Lower leg skin (tissue), 3 donors: ENCODE measurements around the gene KDM6A.

ENCODE experiments used
- POLR2A ChIP-seq, 2 donors: fragments of 450-650 bp; IDR thresholded peaks; one replicate each; pipeline ENCODE4 v1.6.1; 2016 to 2017; ENCODE audit warnings: antibody characterized with exemption in 2 of 2, mild to moderate bottlenecking in 1 of 2, moderate library complexity in 1 of 2
- TF ChIP-seq, protein P1 (sequence below), 3 donors: fragments of 450-650 bp; IDR thresholded peaks; one replicate each; pipeline ENCODE4 v1.5.1; 2016; ENCODE audit warnings: antibody characterized with exemption in 3 of 3, mild to moderate bottlenecking in 3 of 3, moderate library complexity in 2 of 3

DNA sequence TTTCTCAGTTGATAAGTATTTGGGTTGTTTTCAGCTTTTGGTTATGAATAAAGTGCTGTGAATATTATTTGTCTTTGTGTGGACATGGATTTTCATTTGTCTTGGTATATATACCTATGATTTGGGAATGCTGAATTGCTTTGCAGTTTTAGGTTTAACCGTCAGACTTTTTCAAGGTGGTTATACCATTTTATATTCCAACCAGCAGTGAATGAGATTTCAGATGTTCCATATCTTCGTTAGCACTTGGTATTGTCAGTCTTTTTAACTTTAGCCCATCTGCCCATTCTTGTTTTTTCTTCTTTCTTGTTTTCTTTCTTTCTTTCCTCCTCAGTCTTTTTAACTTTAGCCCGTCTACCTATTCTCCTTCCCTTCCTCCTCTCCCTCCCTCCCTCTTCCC lies 106.0 kb downstream of the KDM6A start:
- TF ChIP-seq, protein P1, sequence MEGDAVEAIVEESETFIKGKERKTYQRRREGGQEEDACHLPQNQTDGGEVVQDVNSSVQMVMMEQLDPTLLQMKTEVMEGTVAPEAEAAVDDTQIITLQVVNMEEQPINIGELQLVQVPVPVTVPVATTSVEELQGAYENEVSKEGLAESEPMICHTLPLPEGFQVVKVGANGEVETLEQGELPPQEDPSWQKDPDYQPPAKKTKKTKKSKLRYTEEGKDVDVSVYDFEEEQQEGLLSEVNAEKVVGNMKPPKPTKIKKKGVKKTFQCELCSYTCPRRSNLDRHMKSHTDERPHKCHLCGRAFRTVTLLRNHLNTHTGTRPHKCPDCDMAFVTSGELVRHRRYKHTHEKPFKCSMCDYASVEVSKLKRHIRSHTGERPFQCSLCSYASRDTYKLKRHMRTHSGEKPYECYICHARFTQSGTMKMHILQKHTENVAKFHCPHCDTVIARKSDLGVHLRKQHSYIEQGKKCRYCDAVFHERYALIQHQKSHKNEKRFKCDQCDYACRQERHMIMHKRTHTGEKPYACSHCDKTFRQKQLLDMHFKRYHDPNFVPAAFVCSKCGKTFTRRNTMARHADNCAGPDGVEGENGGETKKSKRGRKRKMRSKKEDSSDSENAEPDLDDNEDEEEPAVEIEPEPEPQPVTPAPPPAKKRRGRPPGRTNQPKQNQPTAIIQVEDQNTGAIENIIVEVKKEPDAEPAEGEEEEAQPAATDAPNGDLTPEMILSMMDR (IDR thresholded peaks at IDR 0.05): no peak
- no peak for TF ChIP-seq POLR2A (IDR thresholded peaks at IDR 0.05)
